H9 (cell line): ENCODE data around the gene CXCL5. TPM values are rescaled to one million over a fixed set of nuclear protein-coding genes. Genes with fewer than 3 reads are reported as not detected.

Source experiments
- DNase-seq: peaks from one replicate; pipeline ENCODE4 v3.0.0-alpha.2; 2017
- H2AFZ ChIP-seq: one replicate; pipeline ENCODE4 v1.6.1; 2013; ENCODE audit warnings: mild to moderate bottlenecking, low read length, control low read depth, moderate library complexity
- H2AK5ac ChIP-seq: 2 replicates; pipeline ENCODE4 v1.6.1; 2013; ENCODE audit warnings: low read length, control low read depth, mixed read lengths; ENCODE audit not compliant: insufficient read length
- H2BK120ac ChIP-seq: one replicate; pipeline ENCODE4 v1.6.1; 2013; ENCODE audit warnings: low read depth, mild to moderate bottlenecking, low read length, control low read depth, inconsistent platforms; ENCODE audit not compliant: poor library complexity, severe bottlenecking
- H2BK12ac ChIP-seq: 2 replicates; pipeline ENCODE4 v1.6.1; 2013; ENCODE audit warnings: low read length, control low read depth, mixed read lengths, low read depth; ENCODE audit not compliant: insufficient read length
- H2BK15ac ChIP-seq: 2 replicates; pipeline ENCODE4 v1.6.1; 2013; ENCODE audit warnings: low read depth, low read length, control low read depth
- H2BK20ac ChIP-seq: one replicate; pipeline ENCODE4 v1.6.1; 2013; ENCODE audit warnings: low read depth, mild to moderate bottlenecking, low read length, control low read depth, inconsistent platforms; ENCODE audit not compliant: poor library complexity, severe bottlenecking
- H2BK5ac ChIP-seq: 2 replicates; pipeline ENCODE4 v1.6.1; 2013; ENCODE audit warnings: low read length, control low read depth, mixed read lengths; ENCODE audit not compliant: insufficient read length
- H3K14ac ChIP-seq: 2 replicates; pipeline ENCODE4 v1.6.1; 2013; ENCODE audit warnings: low read length, control low read depth; ENCODE audit not compliant: insufficient read depth
- H3K18ac ChIP-seq: 2 replicates; pipeline ENCODE4 v1.6.1; 2013; ENCODE audit warnings: low read depth, mild to moderate bottlenecking, mixed read lengths, low read length, control low read depth; ENCODE audit not compliant: insufficient read length
- H3K23ac ChIP-seq: 2 replicates; pipeline ENCODE4 v1.6.1; 2013; ENCODE audit warnings: low read length, control low read depth, mixed read lengths, low read depth; ENCODE audit not compliant: insufficient read length
- H3K23me2 ChIP-seq: 2 replicates; pipeline ENCODE4 v1.6.1; 2013; ENCODE audit warnings: low read depth, mild to moderate bottlenecking, mixed read lengths, low read length, control low read depth; ENCODE audit not compliant: insufficient read length, poor library complexity, severe bottlenecking
- H3K27ac ChIP-seq: 2 replicates; pipeline ENCODE4 v1.5.1; 2013; ENCODE audit warnings: low read length, control low read depth, mixed read lengths, low read depth; ENCODE audit not compliant: insufficient read length
- H3K27me3 ChIP-seq: 2 replicates; pipeline ENCODE4 v1.6.1; 2013; ENCODE audit warnings: low read length, control low read depth, inconsistent platforms; ENCODE audit not compliant: insufficient read depth
- H3K4ac ChIP-seq: 2 replicates; pipeline ENCODE4 v1.6.1; 2013; ENCODE audit warnings: low read depth, mild to moderate bottlenecking, control low read depth, inconsistent platforms, low read length, moderate library complexity
- H3K4me1 ChIP-seq: 2 replicates; pipeline ENCODE4 v1.6.1; 2013; ENCODE audit warnings: low read length, control low read depth, inconsistent platforms; ENCODE audit not compliant: insufficient read depth
- H3K4me2 ChIP-seq: 2 replicates; pipeline ENCODE4 v1.6.1; 2013; ENCODE audit warnings: low read length, control low read depth, mixed read lengths; ENCODE audit not compliant: insufficient read length, insufficient read depth
- H3K56ac ChIP-seq: 2 replicates; pipeline ENCODE4 v1.6.1; 2013; ENCODE audit warnings: low read depth, mild to moderate bottlenecking, mixed read lengths, low read length, control low read depth; ENCODE audit not compliant: insufficient read length
- H3K79me1 ChIP-seq: 2 replicates; pipeline ENCODE4 v1.6.1; 2013; ENCODE audit warnings: low read depth, mild to moderate bottlenecking, moderate library complexity, low read length, control low read depth, inconsistent platforms; ENCODE audit not compliant: insufficient read depth, poor library complexity, severe bottlenecking
- H3K79me2 ChIP-seq: 2 replicates; pipeline ENCODE4 v1.6.1; 2013; ENCODE audit warnings: low read length, control low read depth, inconsistent platforms; ENCODE audit not compliant: insufficient read depth
- H3K9ac ChIP-seq: 2 replicates; pipeline ENCODE4 v1.6.1; 2013; ENCODE audit warnings: low read length, control low read depth, mixed read lengths; ENCODE audit not compliant: insufficient read length; ENCODE audit errors: extremely low read depth
- H3K9me3 ChIP-seq: one replicate; pipeline ENCODE4 v1.6.1; 2013; ENCODE audit warnings: low read depth, low read length, inconsistent platforms; ENCODE audit not compliant: control insufficient read depth
- H3T11ph ChIP-seq: one replicate; pipeline ENCODE4 v1.6.1; 2013; ENCODE audit warnings: mild to moderate bottlenecking, low read length, control low read depth, inconsistent platforms
- H4K20me1 ChIP-seq: one replicate; pipeline ENCODE4 v1.6.1; 2013; ENCODE audit not compliant: control insufficient read depth, insufficient read length, insufficient read depth
- H4K5ac ChIP-seq: 2 replicates; pipeline ENCODE4 v1.6.1; 2013; ENCODE audit warnings: low read depth, mild to moderate bottlenecking, mixed read lengths, low read length, control low read depth; ENCODE audit not compliant: insufficient read length
- H4K8ac ChIP-seq: replicated peaks from 2 replicates; pipeline ENCODE4 v1.6.1; 2013; ENCODE audit warnings: low read length, control low read depth, mixed read lengths, low read depth; ENCODE audit not compliant: insufficient read length
- H4K91ac ChIP-seq: 2 replicates; pipeline ENCODE4 v1.6.1; 2013; ENCODE audit warnings: low read depth, mild to moderate bottlenecking, moderate library complexity, mixed read lengths, low read length, control low read depth; ENCODE audit not compliant: insufficient read length
- H3K27ac Mint-ChIP-seq, 3 experiments: 2 replicates in 2 of 3; 3 replicates in 1 of 3; pipeline ENCODE4 v1.8.0; 2020 to 2021; ENCODE audit warnings: mixed read lengths in 3 of 3, mild to moderate bottlenecking in 1 of 3, moderate library complexity in 1 of 3
- H3K27me3 Mint-ChIP-seq: 2 replicates; pipeline ENCODE4 v1.8.0; 2021; ENCODE audit warnings: low read depth, mild to moderate bottlenecking, moderate library complexity, mixed read lengths
- H3K36me3 Mint-ChIP-seq, 3 experiments: 2 replicates in 2 of 3; 3 replicates in 1 of 3; pipeline ENCODE4 v1.8.0; 2020 to 2021; ENCODE audit warnings: low read depth in 3 of 3, mixed read lengths in 3 of 3; ENCODE audit not compliant: insufficient read depth in 1 of 3
- H3K4me1 Mint-ChIP-seq, 2 experiments: 2 replicates each; pipeline ENCODE4 v1.8.0; 2020; ENCODE audit warnings: mixed read lengths in 2 of 2
- H3K4me3 Mint-ChIP-seq, 2 experiments: 2 replicates in 1 of 2; 3 replicates in 1 of 2; pipeline ENCODE4 v1.8.0; 2020 to 2021; ENCODE audit warnings: mild to moderate bottlenecking in 2 of 2, mixed read lengths in 2 of 2, moderate library complexity in 1 of 2
- H3K9me3 Mint-ChIP-seq, 2 experiments: 2 replicates in 1 of 2; 3 replicates in 1 of 2; pipeline ENCODE4 v1.8.0; 2020; ENCODE audit warnings: mild to moderate bottlenecking in 2 of 2, mixed read lengths in 2 of 2, moderate library complexity in 1 of 2
- WGBS: extraction: QIAGEN DNeasy Blood & Tissue Kit; methylation state at CpG from one replicate; pipeline ENCODE4 v1.1.7; 2013; ENCODE audit warnings: missing lambda C conversion rate, low lambda C conversion rate, mixed read lengths; ENCODE audit not compliant: insufficient read length; ENCODE audit errors: extremely low coverage; 5-methylcytosine and 5-hydroxymethylcytosine counted together
- total RNA-seq: library from RNA; stranded (reverse); gene quantifications from 2 replicates; pipeline ENCODE4 v1.2.1, GENCODE V29; 2021
- TF ChIP-seq, protein P1 (sequence below): fragments of 200-600 bp; sonication (generic); conservative IDR thresholded peaks from 3 replicates; pipeline ENCODE4 v1.8.0; 2021; ENCODE audit warnings: antibody characterized with exemption, mild to moderate bottlenecking

Gene CXCL5
- total RNA-seq, 1 experiment from 2014 or later: 9.2 TPM

DNA sequence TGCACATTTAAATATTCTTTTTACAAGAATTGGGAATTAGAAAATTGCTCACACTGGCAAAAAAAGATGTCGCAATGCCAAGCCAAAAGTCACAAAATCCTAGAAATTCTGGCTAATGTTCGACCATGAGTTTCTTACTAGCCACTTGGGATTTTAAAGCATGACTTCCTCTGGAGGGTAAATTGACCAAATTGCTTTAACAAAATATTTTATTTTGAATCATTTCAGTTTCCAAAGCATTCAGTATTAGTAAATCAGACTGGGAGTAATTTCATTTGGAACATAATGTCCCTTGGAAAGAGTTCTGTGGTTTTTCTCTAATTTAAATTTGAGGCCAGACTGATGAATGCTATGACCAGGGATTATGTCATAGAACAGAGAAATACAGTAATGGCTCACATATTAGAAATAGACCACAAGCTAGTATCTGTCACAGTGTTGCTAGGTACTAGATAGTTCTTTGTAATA is 7.6 kb upstream of the CXCL5 start:
- H2BK15ac ChIP-seq: no peak overlapping the region
- H3K9me3 ChIP-seq: no peaks in the 10 kb centered on the region
- H4K5ac ChIP-seq: no peak overlapping the region
- H3K4ac ChIP-seq: no peak overlapping the region
- no peak overlapping the region for H2BK12ac ChIP-seq
- no peak overlapping the region for H3K14ac ChIP-seq
- H3K36me3 Mint-ChIP-seq: peaks cover 5 to 29% (median 11%) of the 10 kb centered on the region in 3 experiments; a peak in 6 of 7 replicates
- H3K4me1 Mint-ChIP-seq: peaks cover 7 to 13% of the 10 kb centered on the region in 2 experiments
- H3K79me1 ChIP-seq: no peaks in the 10 kb centered on the region
- no peak overlapping the region for H3K56ac ChIP-seq
- no peak overlapping the region for H3K23ac ChIP-seq
- H3T11ph ChIP-seq: no peak overlapping the region
- no peak overlapping the region for H3K4me2 ChIP-seq
- no peaks in the 10 kb centered on the region for H3K27me3 Mint-ChIP-seq
- H3K27me3 ChIP-seq: no peaks in the 10 kb centered on the region
- no peak overlapping the region for H2AFZ ChIP-seq
- H2BK120ac ChIP-seq: no peak overlapping the region
- no peak overlapping the region for H4K91ac ChIP-seq
- no peak overlapping the region; a peak in 1 of 7 replicates for H3K27ac Mint-ChIP-seq
- H3K9me3 Mint-ChIP-seq: peaks cover 0 to 6% of the 10 kb centered on the region in 2 experiments; a peak in 1 of 5 replicates
- no peak overlapping the region for H2BK5ac ChIP-seq
- no peak overlapping the region for H3K27ac ChIP-seq
- no peaks in the 10 kb centered on the region for H3K79me2 ChIP-seq
- no peaks in the 10 kb centered on the region for H3K23me2 ChIP-seq
- no peaks in the 10 kb centered on the region for H4K20me1 ChIP-seq
- H4K8ac ChIP-seq: no peak overlapping the region
- TF ChIP-seq, protein P1, sequence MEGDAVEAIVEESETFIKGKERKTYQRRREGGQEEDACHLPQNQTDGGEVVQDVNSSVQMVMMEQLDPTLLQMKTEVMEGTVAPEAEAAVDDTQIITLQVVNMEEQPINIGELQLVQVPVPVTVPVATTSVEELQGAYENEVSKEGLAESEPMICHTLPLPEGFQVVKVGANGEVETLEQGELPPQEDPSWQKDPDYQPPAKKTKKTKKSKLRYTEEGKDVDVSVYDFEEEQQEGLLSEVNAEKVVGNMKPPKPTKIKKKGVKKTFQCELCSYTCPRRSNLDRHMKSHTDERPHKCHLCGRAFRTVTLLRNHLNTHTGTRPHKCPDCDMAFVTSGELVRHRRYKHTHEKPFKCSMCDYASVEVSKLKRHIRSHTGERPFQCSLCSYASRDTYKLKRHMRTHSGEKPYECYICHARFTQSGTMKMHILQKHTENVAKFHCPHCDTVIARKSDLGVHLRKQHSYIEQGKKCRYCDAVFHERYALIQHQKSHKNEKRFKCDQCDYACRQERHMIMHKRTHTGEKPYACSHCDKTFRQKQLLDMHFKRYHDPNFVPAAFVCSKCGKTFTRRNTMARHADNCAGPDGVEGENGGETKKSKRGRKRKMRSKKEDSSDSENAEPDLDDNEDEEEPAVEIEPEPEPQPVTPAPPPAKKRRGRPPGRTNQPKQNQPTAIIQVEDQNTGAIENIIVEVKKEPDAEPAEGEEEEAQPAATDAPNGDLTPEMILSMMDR: no peak
- H3K4me3 Mint-ChIP-seq: no peak overlapping the region
- no peaks in the 10 kb centered on the region; the same call in 1 of the 2 replicates for H3K4me1 ChIP-seq
- no peak overlapping the region for H2AK5ac ChIP-seq
- no peak overlapping the region for H3K18ac ChIP-seq
- DNase-seq: no peak
- WGBS: no CpG with 5 or more reads among the region's 2 CpGs
- H3K9ac ChIP-seq: no peak overlapping the region
- H2BK20ac ChIP-seq: no peak overlapping the region
